GM21825 (cell line): ENCODE data around the gene PTGER2.

Experiments used
- ATAC-seq: cut with Tn5 transposase; IDR thresholded peaks from one replicate; pipeline ENCODE4 v1.9.1; 2021; ENCODE audit warnings: mild to moderate bottlenecking, moderate library complexity; ENCODE audit not compliant: unreplicated experiment

The PTGER2 gene

DNA sequence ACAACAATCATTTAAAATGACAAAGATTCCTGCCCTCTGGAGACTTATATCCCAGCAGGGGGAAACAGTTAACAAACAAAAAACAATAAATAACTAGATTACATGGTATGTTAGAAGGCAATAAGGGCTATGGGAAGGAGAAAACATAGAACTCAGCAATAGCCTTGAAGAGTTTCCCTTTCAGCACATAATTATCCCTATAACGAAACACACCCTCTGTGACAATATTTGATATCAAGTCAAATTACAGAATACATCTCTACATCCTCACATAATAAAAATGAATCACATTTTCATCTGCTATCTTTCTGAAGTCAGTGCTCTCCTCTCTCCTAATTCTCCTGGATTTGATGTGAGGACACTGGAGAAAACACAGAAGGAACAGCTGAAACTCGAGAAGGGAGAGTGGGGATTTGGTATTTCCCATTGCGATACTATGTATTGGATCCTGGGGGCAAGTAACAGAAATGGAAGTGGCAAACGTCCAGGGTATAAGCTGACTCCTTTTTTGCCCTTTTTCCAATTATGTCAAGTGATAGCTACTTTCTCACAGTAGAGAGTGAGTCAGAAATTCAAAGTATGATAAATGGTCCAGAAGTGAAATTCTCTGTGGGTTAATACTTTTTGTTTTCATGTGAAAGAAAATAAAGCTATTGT lies 9.7 kb upstream of the PTGER2 start:
- no peak for ATAC-seq

DNA sequence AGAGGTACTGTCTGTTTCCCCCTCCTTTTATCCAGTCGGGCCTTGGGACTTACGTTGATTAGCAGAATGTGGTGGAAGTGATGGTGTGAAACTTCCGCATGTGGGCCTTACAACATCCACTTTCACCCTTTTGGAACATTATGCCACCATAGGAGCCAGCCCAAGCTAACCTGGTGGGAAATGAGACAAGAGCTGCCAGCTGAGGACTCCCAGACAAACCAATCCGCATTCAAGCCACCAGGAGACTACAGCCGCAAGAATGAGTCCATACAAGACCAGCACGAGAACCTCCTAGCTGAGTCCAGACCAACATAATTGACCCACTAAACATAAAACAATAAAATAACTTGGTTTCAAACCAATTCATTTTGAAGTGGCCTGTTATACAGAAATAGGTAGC lies 9.1 kb upstream of the PTGER2 start:
- ATAC-seq: no peak

DNA sequence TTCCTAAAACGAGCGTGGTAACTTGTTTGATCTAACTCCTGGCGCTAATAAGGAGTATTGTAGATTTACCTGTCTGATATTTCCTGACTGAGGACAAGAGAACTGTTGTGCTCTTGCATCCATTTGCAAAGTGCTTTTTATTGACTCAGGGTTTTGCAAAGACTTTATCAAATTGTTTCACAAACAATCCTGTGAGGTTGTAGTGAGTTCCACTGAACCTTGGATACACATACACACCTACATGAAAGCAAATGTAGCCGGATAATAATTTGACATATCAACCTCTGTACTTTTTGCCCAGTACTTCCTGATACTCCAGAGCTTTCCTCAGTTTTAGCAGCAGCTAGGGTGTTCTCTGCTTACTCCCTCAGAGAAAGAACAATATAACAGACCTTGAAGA lies 6.7 kb upstream of the PTGER2 start:
- ATAC-seq: no peak

DNA sequence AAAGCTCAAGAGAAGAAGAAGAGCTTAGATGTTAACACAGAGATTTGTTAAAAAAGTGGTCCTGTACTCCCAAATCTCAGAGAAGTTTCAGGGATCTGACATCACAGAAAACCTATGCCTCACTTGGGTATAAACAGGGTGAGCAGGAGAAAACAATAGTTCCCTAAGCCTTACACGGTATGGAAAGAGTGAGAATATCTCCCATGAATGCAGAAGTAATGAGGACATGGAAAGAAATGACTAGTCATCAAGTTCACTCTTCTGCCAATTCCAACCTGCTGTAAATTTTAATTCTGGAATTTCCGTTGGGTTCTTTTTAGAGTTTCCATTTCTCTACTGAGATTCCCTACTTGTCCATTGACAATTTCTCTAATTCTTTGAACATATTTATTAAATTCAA lies 6.2 kb upstream of the PTGER2 start:
- ATAC-seq: no peak

DNA sequence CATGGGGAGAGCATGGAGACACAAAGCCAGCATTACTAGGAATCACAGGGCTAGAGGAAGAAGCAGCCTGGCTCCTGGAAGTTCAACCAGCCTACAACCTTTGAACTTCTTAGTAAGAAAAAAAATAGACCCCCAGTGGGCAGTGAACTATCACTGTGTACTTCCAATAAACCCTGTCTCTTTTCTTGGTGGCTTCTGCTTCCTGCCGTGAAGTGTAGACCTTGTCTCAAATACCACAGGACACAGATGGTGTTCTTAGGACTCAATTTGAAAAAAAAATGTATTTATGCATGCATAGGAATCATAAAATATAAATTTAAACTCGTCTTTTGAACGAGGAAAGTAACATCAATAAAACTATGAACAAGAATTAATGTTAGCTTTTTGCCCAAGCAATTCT lies 3.6 kb upstream of the PTGER2 start:
- ATAC-seq: no peak

DNA sequence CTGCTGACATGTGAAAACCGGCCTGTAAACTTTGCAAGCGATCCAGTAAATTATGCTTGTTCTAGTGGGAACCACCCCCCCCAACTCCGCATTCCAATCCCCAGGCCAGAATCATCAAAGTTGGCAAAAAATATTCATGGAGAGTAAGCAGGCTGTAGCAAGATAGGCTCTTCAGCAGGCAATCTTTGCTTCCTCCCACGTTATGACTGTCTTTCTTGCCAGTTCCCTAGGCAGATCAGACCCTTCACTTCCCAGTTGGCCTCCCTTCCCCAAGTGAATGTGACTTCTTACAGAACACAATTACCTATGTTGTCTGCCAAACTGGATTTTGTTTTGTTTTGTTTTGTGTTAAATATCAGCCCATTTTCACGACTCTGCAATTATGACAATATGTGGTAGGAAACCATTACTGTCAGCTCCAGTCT lies 1.2 kb upstream of the PTGER2 start:
- no peak for ATAC-seq

DNA sequence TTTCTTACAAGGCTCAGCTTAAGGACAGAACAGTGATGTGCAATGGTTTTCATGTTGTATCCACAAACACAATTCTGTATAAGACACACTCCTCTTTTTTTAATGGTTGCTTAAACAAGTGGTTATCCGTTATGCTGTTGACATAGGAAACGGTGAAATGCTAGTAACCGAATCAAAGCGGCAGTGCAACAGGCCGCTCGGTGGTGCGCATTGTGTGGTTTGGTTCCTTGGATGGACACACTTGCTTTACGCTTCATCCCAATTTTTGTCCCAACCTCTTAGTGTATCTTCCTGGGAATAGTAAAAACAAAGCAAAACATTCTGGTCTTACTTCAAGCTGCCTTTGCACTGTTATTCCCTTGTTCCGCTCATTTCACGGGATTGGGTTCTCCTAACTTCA lies 650 bp upstream of the PTGER2 start:
- ATAC-seq: no peak

DNA sequence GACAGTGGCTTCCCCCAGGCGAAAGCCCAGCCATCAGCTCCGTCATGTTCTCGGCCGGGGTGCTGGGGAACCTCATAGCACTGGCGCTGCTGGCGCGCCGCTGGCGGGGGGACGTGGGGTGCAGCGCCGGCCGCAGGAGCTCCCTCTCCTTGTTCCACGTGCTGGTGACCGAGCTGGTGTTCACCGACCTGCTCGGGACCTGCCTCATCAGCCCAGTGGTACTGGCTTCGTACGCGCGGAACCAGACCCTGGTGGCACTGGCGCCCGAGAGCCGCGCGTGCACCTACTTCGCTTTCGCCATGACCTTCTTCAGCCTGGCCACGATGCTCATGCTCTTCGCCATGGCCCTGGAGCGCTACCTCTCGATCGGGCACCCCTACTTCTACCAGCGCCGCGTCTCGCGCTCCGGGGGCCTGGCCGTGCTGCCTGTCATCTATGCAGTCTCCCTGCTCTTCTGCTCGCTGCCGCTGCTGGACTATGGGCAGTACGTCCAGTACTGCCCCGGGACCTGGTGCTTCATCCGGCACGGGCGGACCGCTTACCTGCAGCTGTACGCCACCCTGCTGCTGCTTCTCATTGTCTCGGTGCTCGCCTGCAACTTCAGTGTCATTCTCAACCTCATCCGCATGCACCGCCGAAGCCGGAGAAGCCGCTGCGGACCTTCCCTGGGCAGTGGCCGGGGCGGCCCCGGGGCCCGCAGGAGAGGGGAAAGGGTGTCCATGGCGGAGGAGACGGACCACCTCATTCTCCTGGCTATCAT lies 663 bp downstream of the PTGER2 start:
- no peak for ATAC-seq

DNA sequence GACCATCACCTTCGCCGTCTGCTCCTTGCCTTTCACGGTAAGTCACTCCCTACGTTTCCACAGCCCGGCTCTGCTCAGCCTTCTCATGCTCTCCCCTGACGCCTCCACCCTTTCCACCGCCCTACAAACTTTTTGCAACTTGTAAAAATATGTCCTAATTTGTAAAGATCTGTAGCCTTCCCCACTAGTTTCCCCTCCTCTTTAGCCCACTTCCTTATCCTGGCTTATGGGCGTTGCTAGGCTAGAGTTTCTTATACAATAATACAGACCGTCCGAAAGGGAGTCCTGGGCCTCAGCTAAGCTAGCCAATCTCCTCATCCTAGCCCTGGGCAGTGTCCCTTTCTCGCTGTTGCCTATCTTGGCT lies 1.2 kb downstream of the PTGER2 start:
- no peak for ATAC-seq

DNA sequence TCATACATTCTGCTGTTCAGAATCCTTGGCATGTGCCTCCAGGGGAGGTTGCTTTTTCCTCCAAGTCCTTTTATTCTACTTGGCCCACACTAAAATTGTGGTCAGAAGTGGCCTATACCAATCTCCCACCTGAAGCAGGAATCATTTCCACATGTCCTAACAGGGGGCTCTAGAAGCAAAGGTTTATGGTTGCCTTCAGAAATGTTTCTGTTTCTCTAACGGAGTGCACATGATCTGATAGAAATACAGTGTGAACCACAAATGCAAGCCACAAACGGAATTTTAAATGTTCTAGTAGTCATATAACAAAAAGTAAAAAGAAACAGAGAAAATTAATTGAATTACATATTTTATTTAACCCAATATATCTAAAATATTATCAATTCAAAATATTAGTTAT lies 4.0 kb downstream of the PTGER2 start:
- no peak for ATAC-seq

DNA sequence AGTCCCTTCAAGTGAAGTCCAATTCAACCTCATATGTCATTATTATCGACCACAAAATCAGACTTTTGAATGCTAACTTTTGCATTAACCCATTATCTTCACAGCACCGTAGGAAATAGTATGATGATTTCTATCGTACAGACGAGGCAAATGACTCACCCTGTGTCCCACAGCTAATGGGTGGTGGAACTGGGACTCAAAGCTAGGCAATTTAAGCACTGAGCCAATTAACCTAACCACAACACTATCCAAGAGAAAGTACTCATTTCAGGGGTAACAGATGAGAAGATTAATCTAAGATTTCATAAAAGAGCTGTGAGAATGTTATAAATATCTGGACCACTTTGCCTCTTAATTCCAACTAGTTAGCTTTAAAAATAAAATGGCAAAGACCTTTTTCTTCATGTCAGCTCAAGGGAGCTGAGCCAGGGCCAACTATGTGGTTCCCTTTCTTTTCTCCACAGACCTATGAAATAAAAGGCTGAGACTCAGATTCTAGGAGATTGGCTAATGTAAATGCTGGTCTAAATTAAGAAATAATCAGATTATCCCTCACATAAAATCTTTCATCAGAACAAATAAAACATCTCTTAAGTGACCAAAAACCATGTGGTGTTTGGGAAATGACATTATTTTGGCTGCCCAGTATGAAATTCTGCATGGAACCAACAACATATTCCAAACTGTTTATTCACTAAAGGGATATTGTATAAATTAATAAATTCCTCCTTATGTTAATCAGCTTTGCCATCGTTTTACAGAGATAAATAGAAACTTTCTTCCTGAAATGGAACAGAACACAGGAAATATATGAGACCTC lies 4.9 kb downstream of the PTGER2 start:
- no peak for ATAC-seq

DNA sequence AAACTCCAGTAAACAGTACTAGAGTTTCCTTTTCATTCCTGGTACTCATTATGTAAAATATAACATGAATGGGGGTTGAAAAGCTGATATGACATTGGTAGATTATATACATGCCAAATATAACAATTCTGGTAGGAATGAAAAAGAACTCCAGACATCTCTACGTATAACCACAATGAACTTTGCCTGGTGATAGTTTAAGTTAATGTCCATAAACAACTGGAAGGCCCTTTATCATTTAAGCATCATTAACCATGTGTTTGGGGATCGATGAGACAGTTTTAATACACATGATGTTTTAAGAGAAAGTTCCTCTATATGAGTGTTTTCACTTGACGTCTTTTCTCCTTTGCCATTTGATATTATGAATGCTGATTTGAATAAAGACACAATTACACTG lies 5.8 kb downstream of the PTGER2 start:
- ATAC-seq: no peak

DNA sequence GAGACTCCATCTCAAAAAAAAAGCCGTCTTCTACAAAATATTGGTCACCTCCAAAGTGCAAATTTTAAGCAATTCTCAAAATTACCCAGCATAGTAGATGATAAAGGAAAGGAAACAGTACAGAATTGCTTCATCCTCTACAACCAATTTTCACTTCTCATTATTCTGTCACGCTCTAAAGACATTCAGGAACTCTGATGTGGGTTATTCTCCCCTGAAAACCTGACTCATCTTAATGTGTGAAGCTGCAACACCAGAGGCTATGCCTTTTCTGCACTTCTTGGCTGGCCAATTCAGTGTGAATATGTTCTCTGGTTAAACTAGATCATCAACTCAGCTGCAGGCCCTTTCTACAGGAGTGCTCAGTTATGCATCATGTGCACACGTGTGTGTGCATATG lies 11.0 kb downstream of the PTGER2 start:
- ATAC-seq: peak; percentile 96

DNA sequence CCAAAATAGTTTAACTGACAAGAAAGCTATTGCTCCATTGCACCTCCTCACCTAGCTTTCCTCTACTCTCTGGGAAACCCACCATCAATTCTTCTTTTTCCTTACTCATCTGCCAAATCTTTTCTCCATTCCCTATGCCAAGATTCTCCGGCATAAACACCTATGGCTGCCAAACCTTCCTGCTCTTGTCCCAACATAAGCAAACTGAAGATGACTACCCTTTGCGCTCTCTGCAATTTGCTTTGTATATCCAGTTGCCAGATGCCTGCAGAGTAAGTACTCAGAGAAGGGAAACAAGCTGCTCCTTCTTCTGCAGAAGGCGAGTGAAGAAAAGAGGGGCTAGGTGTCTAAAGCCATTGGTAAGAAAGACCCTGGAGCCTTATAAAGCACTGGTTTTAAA lies 11.5 kb downstream of the PTGER2 start:
- ATAC-seq: no peak

DNA sequence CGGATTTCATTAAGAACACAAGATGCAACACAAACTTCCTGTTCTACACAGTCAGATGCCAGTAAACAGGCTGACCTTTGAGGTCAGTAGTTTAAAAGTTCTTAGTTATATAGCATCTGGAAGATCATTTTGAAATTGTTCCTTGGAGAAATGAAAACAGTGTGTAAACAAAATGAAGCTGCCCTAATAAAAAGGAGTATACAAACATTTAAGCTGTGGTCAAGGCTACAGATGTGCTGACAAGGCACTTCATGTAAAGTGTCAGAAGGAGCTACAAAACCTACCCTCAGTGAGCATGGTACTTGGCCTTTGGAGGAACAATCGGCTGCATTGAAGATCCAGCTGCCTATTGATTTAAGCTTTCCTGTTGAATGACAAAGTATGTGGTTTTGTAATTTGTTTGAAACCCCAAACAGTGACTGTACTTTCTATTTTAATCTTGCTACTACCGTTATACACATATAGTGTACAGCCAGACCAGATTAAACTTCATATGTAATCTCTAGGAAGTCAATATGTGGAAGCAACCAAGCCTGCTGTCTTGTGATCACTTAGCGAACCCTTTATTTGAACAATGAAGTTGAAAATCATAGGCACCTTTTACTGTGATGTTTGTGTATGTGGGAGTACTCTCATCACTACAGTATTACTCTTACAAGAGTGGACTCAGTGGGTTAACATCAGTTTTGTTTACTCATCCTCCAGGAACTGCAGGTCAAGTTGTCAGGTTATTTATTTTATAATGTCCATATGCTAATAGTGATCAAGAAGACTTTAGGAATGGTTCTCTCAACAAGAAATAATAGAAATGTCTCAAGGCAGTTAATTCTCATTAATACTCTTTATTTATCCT lies 13.5 kb downstream of the PTGER2 start:
- no peak for ATAC-seq

DNA sequence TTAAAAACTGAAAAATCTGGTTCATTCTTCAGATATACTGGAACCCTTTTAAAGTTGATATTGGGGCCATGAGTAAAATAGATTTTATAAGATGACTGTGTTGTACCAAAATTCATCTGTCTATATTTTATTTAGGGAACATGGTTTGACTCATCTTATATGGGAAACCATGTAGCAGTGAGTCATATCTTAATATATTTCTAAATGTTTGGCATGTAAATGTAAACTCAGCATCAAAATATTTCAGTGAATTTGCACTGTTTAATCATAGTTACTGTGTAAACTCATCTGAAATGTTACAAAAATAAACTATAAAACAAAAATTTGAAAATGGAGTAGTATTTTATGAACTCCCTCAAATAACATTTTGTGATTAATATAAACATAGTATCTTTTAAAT lies 14.2 kb downstream of the PTGER2 start:
- ATAC-seq: no peak

DNA sequence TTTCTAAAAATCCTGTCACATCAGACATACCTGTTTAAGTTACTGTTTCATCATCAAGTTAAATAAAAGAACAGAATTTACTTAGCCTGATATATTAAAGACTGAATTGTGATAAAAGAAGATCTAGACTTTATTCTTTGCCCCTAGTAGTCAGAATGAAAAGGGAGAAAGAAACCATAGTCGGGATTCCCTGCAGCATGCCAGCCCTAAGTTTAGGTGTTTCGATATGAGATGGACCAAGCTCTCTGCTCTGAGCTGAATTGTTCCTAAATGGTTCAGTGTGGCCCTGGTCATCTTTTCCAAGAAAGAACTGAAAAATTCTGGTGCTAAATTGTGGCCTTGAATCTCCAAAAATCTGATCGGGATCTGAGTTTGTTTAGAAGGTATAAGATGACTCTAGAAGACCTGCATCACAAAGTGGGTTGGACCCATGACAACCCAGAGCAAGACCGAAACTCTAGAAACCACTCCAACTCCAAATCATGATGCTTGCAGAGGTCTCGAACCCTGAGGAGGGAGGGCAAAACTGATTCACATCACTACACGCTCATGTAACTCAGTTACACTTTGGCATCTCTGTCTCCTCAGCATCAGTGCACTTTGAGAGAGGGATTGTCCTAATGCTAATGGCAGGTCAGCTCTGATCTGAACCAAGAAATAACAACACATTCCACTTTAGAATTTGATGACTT lies 15.7 kb downstream of the PTGER2 start:
- ATAC-seq: no peak

DNA sequence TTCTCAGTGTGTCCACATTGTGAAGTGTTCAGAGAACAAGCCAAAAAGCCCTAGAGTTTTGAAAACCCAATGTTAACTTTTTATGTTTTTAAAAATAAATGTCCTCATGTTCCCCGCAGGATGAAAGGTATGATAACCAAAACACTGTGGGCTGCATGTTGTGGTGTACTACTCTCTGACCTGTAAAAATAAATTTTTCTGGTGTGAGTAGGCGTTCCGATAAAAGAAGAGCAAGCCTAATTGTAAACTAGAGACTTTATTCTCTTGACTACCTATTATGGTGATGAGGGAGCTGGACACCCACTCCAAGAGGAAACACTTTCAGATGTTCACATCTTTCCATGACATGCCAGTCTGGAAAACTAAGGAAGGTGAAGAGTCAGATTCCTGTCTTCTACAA lies 18.2 kb downstream of the PTGER2 start:
- ATAC-seq: no peak

DNA sequence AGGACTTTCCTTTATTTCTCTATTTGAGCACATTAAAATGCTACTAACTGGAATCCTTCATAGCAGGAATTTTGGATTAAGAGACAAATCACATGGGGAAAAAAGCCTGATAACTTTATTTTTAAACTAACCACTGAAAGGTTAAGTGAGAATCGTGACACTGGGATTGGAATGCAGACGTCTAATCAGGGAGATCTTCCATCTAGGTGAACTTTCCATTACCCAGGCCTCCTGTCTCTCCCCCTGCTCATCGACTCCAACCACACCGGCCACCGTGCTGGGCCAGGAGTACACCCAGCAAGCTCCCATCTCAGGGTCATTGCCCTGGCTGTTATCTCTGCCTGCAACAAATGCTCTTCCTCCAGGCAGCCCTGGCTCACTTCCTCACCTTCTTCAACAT lies 19.0 kb downstream of the PTGER2 start:
- no peak for ATAC-seq

DNA sequence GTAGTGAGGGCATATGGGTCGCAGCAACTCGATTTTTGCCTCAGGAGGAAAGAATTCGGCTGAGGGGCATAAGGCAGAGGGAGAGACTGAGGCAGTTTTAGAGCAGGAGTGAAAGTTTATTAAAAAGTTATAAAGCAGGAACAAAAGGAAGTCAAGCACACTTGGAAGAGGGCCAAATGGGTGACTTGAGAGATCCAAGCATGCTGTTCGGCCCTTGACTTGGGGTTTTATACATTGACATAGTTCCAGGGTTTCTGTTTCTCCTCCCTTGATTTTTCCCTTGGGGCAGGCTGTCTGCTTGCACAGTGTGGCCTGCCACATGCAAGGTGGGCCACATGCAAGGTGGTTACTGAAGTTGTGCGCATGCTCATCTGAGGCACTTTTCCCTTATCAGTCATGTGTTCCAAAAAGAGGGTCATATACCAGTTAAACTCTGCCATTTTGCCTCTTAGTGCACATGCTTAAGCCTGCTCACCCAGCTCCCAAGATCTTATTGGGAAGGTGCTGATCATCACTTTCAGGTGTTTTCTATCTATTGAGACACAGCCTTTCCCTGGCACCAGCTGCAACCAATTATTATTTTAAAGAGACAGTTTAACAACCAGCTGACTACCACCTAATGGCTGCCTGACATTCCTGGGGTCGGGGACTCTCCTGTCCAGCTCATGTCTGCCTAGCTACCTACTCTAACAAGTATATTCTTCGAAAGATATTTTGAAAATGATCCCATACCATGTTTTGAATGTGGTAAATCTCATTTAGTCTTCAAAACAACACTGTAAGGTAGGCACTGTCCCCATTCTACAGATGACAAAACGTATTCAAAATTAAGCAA lies 19.9 kb downstream of the PTGER2 start:
- ATAC-seq: no peak
